Erythroblast (primary cell): ENCODE data around the gene ISM1.

Experiments
- DNase-seq, 2 experiments: peaks; one replicate each; lab custom pipeline; 2025; lab: John Stamatoyannopoulos, UW
- GATA1 ChIP-seq: IDR thresholded peaks from 2 replicates; pipeline ENCODE4 v1.6.1; 2011; ENCODE audit warnings: low read depth, mild to moderate bottlenecking, control low read depth, low read length, moderate library complexity
- POLR2A ChIP-seq: IDR thresholded peaks from 2 replicates; pipeline ENCODE4 v1.6.1; 2011; ENCODE audit warnings: mild to moderate bottlenecking, low read length

ISM1 gene

DNA sequence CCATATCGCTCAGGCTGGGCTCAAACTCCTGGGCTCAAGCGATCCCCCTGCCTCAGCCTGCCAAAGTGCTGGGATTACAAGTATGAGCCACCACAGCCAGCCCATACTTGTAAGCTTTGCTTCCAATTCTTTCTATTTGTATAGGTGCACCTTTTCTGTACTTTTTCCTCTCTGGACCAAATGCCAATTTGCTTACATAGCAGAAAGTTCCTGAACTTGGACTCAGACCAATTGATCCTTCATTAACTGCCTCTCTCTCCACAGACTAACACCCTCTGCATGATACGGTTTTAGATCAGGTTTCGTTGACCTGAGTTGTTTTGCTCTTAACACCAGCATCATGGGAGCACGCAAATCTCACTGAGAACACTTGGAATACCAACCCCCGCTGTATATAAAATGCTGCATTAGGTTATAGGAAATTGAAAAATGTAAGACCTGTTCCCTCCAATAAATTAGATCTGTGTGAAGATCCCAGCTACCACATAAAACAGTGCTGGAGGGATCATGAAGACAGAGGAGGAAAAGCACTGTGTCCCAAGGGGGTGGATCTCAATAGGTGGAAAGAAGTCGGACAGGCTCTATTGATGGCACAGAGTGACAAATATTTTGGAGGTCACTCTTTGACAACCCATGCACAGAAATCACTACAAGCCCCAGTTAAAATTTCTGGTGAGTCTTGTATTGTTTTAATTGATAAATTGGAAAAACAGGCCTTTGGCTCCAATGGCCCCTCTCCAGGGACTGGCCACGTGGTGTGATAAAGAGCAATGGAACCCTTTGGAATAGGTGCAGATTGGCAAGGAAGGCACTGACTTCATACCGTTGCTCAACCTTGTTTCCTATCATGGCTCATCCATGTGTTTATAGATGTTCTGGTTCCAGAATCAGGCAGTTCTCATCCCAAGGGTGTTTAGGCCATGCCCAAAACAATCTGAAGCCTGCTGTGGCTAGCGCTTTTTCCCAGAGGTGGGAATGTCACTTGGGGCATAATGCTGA, 51.2 kb downstream of the ISM1 start:
- no peak for DNase-seq
- TF ChIP-seq POLR2A (no peak), GATA1 (no peak)

GRCh38 chr20:13274275-13274861, 53.3 kb downstream of the ISM1 start:
- DNase-seq = no peak
- no peak for TF ChIP-seq POLR2A
- TF ChIP-seq GATA1 = no peak

- no peak for TF ChIP-seq GATA1
- TF ChIP-seq POLR2A = no peak
- no peak for DNase-seq
Measured at GRCh38 chr20:13276945-13277541, 56.0 kb downstream of the ISM1 start.

GRCh38 chr20:13277663-13278295, 56.7 kb downstream of the ISM1 start:
- no peak for TF ChIP-seq GATA1
- no peak for TF ChIP-seq POLR2A
- DNase-seq = no peak

- no peak for DNase-seq
- TF ChIP-seq POLR2A (no peak), GATA1 (no peak)
Measured at GRCh38 chr20:13278812-13279570, 57.9 kb downstream of the ISM1 start.

DNA sequence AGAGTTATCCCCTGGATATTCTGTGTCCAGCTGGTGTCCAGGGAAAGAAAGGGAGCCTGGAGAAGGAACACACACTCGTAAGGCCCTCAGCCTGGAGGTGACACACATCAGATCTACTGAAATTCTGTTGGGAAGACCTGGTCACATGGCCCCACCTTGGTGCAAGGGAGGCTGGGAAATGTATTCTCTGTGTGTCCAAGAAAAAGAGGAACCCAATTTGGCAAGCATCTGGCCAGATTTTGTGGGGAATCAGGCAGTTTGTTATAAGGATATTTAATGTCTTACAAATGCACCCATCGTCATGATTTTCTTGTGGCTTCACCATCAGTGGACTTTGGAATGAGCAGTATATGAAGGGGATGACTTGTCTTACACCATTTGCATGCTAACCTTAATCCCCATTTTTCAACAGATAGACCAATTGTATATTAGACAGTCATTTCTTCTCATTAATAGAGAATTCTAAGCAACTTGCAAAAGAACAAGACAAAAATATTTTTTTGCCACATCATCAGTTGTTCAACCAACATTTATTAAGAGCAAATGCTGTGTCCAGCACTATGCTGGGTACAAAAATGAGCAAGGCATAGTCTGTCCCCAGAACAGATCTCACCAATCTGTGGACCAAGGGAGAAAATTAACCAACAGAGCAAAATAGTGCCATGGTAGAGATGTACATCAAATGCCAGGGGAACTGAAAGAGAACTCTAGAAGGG, 59.7 kb downstream of the ISM1 start:
- TF ChIP-seq POLR2A (no peak), GATA1 (no peak)

GRCh38 chr20:13283869-13284829, 63.1 kb downstream of the ISM1 start:
- TF ChIP-seq GATA1 (no peak), POLR2A (no peak)
- DNase-seq = no peak

More for the DNA sequence above, 59.7 kb downstream of the ISM1 start:
- no peak for DNase-seq

DNA sequence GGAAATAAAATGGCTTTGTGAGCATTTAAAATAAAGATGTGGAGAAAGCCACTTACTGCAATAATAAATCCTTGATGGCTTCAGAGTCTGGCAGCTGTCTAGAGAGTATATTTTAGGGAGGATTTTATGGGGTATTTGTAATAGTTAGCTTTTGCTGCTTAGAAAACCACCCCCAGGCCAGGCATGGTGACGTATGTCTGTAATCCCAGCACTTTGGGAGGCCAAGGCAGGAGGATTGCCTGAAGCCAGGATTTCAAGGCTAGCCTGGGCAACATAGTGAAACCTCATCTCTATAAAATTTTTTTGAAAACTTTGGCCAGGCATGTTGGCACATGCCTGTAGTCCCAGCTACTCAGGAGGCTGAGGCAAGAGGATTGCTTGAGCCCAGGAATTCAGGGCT, 63.8 kb downstream of the ISM1 start:
- DNase-seq = no peak
- no peak for TF ChIP-seq POLR2A
- TF ChIP-seq GATA1 = no peak

DNA sequence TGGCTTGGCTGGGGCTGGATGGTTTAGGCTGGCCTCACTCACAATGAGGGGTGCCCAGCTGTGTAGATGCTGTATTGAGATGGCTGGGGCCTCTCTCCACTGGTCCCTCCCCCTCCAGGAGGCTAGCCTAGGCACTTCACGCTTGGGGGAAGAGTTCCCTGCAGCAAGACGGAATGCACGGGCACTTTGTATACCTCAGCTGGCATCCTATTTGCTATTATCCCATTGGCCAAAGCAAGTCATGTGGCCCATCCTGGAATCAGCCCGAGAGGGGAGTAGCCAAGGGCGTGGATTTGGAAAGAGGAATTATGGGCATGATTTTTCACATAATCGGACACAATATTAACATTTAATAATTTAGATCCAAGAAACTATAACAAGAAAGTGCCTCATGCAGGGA, 64.3 kb downstream of the ISM1 start:
- DNase-seq = no peak
- TF ChIP-seq POLR2A = no peak
- TF ChIP-seq GATA1 = no peak

- no peak for TF ChIP-seq POLR2A
- TF ChIP-seq GATA1 = no peak
- no peak for DNase-seq
Measured at GRCh38 chr20:13286052-13286451, 65.0 kb downstream of the ISM1 start.

- TF ChIP-seq GATA1 (no peak), POLR2A (no peak)
- DNase-seq = no peak
Measured at GRCh38 chr20:13286607-13287006, 65.5 kb downstream of the ISM1 start.

DNA sequence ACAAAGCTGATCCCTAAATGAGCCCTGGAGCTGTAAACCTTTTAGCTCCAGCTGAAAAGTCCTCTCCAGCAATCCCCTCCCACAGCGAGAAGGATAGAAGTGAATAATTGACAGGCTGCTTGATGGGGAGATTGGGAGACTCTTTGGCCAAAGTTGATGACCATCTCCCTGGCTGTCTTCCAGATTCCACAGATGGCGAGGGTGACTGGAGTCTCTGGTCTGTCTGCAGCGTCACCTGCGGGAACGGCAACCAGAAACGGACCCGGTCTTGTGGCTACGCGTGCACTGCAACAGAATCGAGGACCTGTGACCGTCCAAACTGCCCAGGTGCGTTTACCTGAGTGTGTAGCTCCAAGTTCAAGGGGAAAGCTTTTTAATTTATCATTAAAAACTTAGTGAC, 67.3 kb downstream of the ISM1 start:
- no peak for DNase-seq
- TF ChIP-seq GATA1 (no peak), POLR2A (no peak)
